HUDEP-2 (cell line): ENCODE measurements around the gene C1GALT1C1.
"Not testable (repeated sequence)": the region's sequence is repeated elsewhere in the genome, so short reads cannot be mapped to it uniquely, and the experiment has no call there.

Source experiments
- DNase-seq, 76 experiments: peaks; one replicate each; lab custom pipeline; 2025; ENCODE audit not compliant: unreplicated experiment in 76 of 76; lab: John Stamatoyannopoulos, UW

Gene C1GALT1C1

DNA sequence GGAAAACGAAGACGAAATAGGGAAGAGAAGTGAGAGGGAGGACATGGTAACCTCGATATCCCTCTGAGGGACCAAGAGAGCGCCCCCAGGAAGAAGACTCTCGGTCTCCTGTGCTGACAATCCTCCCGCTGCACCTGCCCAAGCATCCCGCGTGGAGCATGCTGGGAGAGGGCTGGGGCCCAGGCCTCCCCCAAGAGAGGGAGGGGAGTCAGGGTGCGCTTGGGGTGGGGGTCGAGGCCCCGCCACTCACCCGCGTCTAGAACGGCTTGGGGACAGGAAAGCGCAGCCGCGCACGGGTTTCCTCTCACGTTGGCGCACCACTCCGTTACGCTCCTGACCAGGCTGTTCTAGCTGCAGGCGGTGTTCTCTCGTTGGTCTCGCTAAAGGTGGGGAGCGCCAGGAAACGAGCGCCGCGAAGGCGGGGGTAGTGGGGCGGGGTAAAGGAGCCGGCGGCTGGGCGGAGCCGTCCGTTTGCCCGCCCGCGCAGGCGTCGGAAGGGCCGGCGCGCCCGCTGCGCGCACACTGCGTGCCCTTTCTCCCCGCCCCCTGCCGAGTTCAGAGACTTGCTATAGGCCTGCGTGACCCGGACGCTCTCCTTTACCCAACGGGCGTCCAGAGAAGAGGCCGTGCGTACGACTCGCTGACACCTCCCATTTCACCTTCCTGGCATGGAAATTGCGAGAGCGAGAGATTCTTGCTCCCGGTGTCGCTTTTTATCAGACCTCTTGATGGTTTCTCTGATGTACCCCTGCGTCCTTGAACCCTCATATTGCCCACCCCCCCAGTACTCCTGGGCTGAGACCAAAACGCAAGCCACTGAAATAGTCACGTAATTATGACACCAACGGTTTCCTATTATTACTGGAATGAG lies at the start of gene C1GALT1C1:
Gene C1GALT1C1 (minus strand): TSS at position 388 of the 871 bp plus-strand sequence. CDS start 2,888 bp downstream, outside the sequence.
- peak; percentile 3 to 91 (median 84) for DNase-seq

DNA sequence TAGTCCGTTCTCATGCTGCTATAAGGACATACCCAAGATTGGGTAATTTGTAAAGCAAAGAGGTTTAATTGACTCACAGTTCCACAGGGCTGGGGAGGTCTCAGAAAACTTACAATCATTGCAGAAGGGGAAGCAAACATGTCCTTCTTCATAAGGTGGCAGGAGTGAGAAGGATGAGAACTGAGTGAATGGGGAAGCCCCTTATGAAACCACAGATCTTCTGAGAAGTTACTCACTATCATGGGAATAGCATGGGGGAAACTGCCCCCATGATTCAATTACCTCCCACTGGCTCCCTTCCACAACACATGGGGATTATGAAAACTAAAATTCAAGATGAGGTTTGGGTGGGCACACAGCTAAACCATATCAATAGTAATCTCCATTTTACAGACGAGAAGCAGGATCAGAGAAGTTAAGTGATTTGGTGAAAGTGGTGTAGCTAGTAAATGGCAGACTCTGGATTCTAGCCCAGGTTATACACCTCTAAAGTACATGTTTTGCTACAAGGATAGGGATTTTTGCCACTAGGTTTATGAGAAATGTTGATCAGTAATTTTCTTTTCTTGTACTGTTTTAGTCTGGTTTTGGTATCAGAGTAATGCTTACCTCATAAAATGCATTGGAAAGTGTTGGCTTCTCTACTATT lies 47.3 kb upstream of the C1GALT1C1 start:
- DNase-seq = no peak

GRCh38 chrX:120672841-120673530 lies 43.1 kb upstream of the C1GALT1C1 start:
- DNase-seq = no peak

GRCh38 chrX:120672389-120672788 lies 42.5 kb upstream of the C1GALT1C1 start:
- no peak for DNase-seq

DNA sequence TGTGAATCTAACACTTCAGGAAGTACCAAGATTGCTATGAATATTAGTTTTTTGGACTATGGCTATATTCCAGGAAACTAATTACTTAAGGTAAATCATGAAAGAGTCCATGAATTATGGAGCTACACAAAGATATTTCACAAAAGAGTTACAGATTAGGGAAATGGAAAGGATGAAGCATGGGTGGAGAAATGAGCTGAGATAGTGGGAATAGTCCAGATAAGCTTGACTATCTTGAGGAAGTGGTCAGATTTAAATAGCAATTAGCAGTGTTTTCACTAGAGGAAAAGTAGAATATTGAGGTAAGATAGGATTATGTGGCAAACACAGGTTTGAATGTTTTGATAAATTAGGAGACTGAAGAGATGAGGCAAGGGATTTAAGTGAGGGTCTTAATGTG lies 42.1 kb upstream of the C1GALT1C1 start:
- no peak for DNase-seq

- DNase-seq = no peak
These were observed 38.5 kb upstream of the C1GALT1C1 start for GRCh38 chrX:120668357-120668756.

GRCh38 chrX:120664535-120664934 lies 34.7 kb upstream of the C1GALT1C1 start:
- not testable (repeated sequence) for DNase-seq

- DNase-seq = peak in 4 of 76 experiments; percentile 0 to 16 (median 4)
These were observed 34.2 kb upstream of the C1GALT1C1 start for GRCh38 chrX:120664081-120664480.

- no peak for DNase-seq
These were observed 32.8 kb upstream of the C1GALT1C1 start for GRCh38 chrX:120662662-120663061.

DNA sequence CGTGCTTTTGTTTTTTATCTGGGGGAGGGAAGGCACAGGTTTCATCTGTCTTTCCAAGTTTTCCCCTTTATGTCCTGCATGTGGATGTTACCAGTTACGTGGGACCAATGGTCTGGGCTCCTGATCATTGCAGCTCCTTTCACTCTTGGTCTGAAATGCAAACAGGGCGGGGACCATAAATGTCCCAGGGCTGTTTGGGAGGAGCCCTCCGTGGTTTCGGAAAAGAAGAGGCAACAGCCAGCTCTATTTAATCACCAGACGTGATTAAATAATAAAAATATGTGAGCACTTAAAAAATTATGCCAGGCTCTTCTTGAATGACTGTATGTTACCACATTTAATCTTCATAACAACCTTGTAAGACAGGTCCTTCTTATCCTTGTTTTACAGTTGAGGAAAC lies 30.8 kb upstream of the C1GALT1C1 start:
- no peak for DNase-seq

- no peak for DNase-seq
These were observed 23.1 kb upstream of the C1GALT1C1 start for GRCh38 chrX:120653000-120653399.

DNA sequence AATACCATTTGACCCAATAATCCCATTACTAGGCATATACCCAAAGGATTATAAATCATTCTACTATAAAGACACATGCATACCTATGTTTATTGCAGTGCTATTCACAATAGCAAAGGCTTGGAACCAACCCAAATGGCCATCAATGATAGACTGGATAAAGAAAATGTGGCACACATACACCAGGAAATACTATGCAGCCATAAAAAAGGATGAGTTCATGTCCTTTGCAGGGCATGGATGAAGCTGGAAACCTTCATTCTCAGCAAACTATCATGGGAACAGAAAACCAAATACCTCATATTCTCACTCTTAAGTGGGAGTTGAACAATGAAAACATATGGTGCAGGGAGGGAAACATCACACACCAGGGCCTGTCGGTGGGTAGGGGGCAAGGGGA lies 22.4 kb upstream of the C1GALT1C1 start:
- not testable (repeated sequence) for DNase-seq

DNA sequence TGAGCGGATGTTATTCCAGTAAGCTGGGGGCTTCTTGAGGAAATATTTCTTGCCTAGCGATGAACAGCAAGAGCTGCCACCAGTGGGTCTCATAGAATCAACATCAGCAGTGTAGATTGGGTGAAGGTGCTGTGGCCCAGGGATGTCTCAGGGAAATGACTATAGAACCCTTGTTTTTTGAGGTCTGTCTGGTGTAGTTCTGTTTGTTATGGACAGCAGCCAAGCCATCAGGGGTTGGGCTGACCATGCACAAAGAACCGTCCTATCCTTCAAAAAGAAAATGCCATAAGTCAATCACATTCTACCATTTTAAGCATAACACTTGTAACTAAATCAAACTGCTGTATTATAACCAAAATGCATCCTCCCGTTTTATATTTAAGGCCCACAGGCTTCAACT lies 17.3 kb upstream of the C1GALT1C1 start:
- DNase-seq = no peak

DNA sequence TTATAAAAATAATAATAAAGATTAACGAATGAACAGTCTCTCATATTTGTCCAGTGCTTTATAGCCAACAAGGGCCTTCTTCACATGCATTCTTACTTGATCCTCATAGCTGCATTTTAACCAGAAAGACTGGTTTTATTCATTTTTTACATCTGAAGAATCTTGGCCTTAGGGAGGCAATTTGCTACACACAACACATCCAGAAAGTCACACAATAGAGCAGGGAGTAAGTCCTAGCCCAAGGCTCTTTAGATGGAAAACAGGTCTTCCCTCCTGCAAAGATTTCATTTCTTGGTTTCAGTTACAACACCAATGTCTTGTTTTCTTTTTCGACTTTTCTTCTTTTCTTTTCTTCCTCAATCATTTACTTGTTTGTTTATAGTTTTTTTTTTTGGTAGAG lies 13.0 kb upstream of the C1GALT1C1 start:
- no peak for DNase-seq

DNA sequence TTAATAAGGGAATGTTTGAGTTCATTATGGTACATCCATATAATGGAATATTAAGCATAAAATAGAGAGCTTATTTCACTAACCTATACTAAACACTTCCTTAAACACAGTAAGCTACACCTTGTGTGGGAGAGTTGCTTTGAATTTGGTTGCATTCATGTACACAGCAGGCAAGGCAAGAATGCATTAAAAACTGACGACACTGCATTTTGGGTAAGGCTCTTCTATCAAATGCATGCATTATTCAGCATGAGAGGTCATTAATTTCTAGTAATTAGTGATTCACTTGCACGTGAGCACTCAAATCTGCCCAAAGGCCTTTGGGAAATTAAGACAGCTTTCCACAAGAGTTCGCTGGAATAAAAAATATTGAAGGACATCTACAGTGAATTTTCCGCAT lies 8.8 kb upstream of the C1GALT1C1 start:
- DNase-seq = no peak

- DNase-seq = no peak
These were observed 4.5 kb downstream of the C1GALT1C1 start for GRCh38 chrX:120625371-120625770.

DNA sequence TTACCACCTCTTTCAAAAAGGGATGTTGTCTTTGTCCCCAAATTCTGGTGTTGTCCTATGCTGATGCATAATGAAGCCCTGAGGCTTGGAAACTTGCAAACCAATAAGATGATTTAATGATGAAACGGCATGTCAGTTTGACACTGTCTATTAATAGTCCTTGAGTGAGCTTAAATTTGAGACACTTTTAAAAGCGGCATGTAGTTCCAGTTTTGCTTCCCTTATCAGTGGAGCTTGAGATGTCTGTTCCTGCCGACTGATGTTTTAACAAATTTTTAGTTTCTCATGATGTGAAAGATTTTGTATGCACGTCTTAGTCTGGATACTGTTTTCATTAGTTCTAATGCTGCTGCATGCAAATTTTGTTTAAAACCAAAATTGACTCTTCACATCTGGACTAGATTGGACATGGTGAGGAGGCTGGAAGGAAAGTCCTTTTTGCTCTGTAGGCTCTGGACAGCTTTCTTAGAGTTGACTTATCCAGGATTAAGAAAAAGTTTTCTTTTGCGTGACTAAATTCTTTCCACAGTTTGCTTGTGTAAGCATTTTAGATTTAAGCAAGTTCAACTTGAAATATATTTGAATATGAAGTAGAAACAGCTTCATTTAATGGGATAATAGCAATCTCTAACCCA lies 11.7 kb downstream of the C1GALT1C1 start:
- no peak for DNase-seq

- DNase-seq = no peak
These were observed 15.0 kb downstream of the C1GALT1C1 start for GRCh38 chrX:120614816-120615215.

GRCh38 chrX:120612086-120612485 lies 17.8 kb downstream of the C1GALT1C1 start:
- DNase-seq = no peak

- DNase-seq = peak in 21 of 76 experiments; percentile 0 to 21 (median 1)
These were observed 25.5 kb downstream of the C1GALT1C1 start for GRCh38 chrX:120604361-120604782.
